Mesenchymal stem cell (in vitro differentiated cells and primary cell): ENCODE results near the gene GGT7.

Experiments
- DNase-seq: peaks from one replicate; pipeline ENCODE4 v3.0.0-alpha.2; 2013
- H2AFZ ChIP-seq: one replicate; pipeline ENCODE4 v1.6.1; 2013; ENCODE audit warnings: low read depth, mild to moderate bottlenecking, control low read depth, inconsistent platforms, low read length, moderate library complexity
- H2AK5ac ChIP-seq: 2 replicates; pipeline ENCODE4 v1.6.1; 2013; ENCODE audit warnings: low read length, moderate library complexity, mild to moderate bottlenecking, inconsistent platforms; ENCODE audit not compliant: severe bottlenecking
- H2BK120ac ChIP-seq: one replicate; pipeline ENCODE4 v1.6.1; 2013; ENCODE audit warnings: low read depth, mild to moderate bottlenecking, inconsistent platforms, low read length, moderate library complexity
- H2BK12ac ChIP-seq, 2 experiments: one replicate each; pipeline ENCODE4 v1.6.1; 2013; ENCODE audit warnings: inconsistent platforms in 2 of 2, low read length in 2 of 2, mild to moderate bottlenecking in 2 of 2, moderate library complexity in 2 of 2, control low read depth in 1 of 2
- H2BK15ac ChIP-seq: one replicate; pipeline ENCODE4 v1.6.1; 2013; ENCODE audit warnings: mild to moderate bottlenecking, low read depth, inconsistent platforms; ENCODE audit not compliant: poor library complexity, severe bottlenecking
- H2BK5ac ChIP-seq: 2 replicates; pipeline ENCODE4 v1.6.1; 2013; ENCODE audit warnings: low read depth, mild to moderate bottlenecking, low read length, control low read depth, inconsistent platforms; ENCODE audit not compliant: poor library complexity, severe bottlenecking
- H3K14ac ChIP-seq, 2 experiments: one replicate each; pipeline ENCODE4 v1.6.1; 2013; ENCODE audit warnings: inconsistent platforms in 2 of 2, low read length in 2 of 2, control low read depth in 1 of 2, mild to moderate bottlenecking in 1 of 2, moderate library complexity in 1 of 2
- H3K18ac ChIP-seq, 2 experiments: one replicate each; pipeline ENCODE4 v1.6.1; 2013; ENCODE audit warnings: inconsistent platforms in 2 of 2, low read length in 2 of 2, control low read depth in 1 of 2, low read depth in 1 of 2, mild to moderate bottlenecking in 1 of 2
- H3K23ac ChIP-seq, 2 experiments: one replicate each; pipeline ENCODE4 v1.6.1; 2013; ENCODE audit warnings: inconsistent platforms in 2 of 2, low read length in 2 of 2, mild to moderate bottlenecking in 2 of 2, moderate library complexity in 2 of 2, control low read depth in 1 of 2
- H3K27ac ChIP-seq: 2 replicates; pipeline ENCODE4 v1.5.1; 2013; ENCODE audit warnings: mild to moderate bottlenecking, moderate library complexity, low read length, control low read depth, inconsistent platforms; ENCODE audit not compliant: poor library complexity, severe bottlenecking
- H3K27me3 ChIP-seq, 2 experiments: 2 replicates each; pipeline versions ENCODE4 v1.6.1 to v1.7.0; 2013; ENCODE audit warnings: low read length in 2 of 2, mild to moderate bottlenecking in 2 of 2, moderate library complexity in 2 of 2, control low read depth in 1 of 2, inconsistent platforms in 1 of 2; ENCODE audit not compliant: control insufficient read depth in 1 of 2, insufficient read depth in 1 of 2
- H3K36me3 ChIP-seq, 2 experiments: 2 replicates each; pipeline versions ENCODE4 v1.6.1 to v1.7.0; 2013; ENCODE audit warnings: low read length in 2 of 2, control low read depth in 1 of 2, inconsistent platforms in 1 of 2, low read depth in 1 of 2, mild to moderate bottlenecking in 1 of 2; ENCODE audit not compliant: insufficient read depth in 2 of 2, control insufficient read depth in 1 of 2
- H3K4ac ChIP-seq, 2 experiments: one replicate each; pipeline ENCODE4 v1.6.1; 2013; ENCODE audit warnings: inconsistent platforms in 2 of 2, low read length in 2 of 2, mild to moderate bottlenecking in 2 of 2, moderate library complexity in 2 of 2, control low read depth in 1 of 2, low read depth in 1 of 2
- H3K4me1 ChIP-seq: 2 replicates; pipeline ENCODE4 v1.6.1; 2013; ENCODE audit warnings: low read depth, low read length, control low read depth; ENCODE audit not compliant: control insufficient read depth, insufficient read depth
- H3K4me2 ChIP-seq: 2 replicates; pipeline ENCODE4 v1.6.1; 2013; ENCODE audit warnings: low read length, mild to moderate bottlenecking, inconsistent platforms; ENCODE audit not compliant: poor library complexity, severe bottlenecking
- H3K4me3 ChIP-seq, 2 experiments: 2 replicates each; pipeline versions ENCODE4 v1.5.1 to v1.7.0; 2013; ENCODE audit warnings: low read length in 2 of 2, mild to moderate bottlenecking in 2 of 2, control low read depth in 1 of 2, low read depth in 1 of 2; ENCODE audit not compliant: insufficient read depth in 1 of 2
- H3K79me1 ChIP-seq: replicated peaks from 2 replicates; pipeline ENCODE4 v1.6.1; 2013; ENCODE audit warnings: mild to moderate bottlenecking, control low read depth, low read length, inconsistent platforms; ENCODE audit not compliant: poor library complexity, severe bottlenecking
- H3K9ac ChIP-seq: 2 replicates; pipeline ENCODE4 v1.7.0; 2013; ENCODE audit warnings: mild to moderate bottlenecking, low read length, moderate library complexity
- H3K9me3 ChIP-seq: 2 replicates; pipeline ENCODE4 v1.7.0; 2013; ENCODE audit warnings: mild to moderate bottlenecking, low read length; ENCODE audit not compliant: control insufficient read depth
- H4K8ac ChIP-seq: one replicate; pipeline ENCODE4 v1.6.1; 2013; ENCODE audit warnings: inconsistent platforms, mild to moderate bottlenecking, low read length, moderate library complexity
- H4K91ac ChIP-seq: one replicate; pipeline ENCODE4 v1.6.1; 2013; ENCODE audit warnings: mild to moderate bottlenecking, low read length, inconsistent platforms
- WGBS: methylation state at CpG from one replicate; pipeline ENCODE4 v1.1.7; 2013; ENCODE audit warnings: mixed read lengths; 5-methylcytosine and 5-hydroxymethylcytosine counted together

Gene GGT7

GRCh38 chr20:34915749-34916455 is 43.2 kb upstream of the GGT7 start:
- H3K36me3 ChIP-seq = peaks cover 36 to 57% of the 10 kb centered on the region in 2 experiments
- DNase-seq = no peak
- H3K79me1 ChIP-seq = peaks cover 10% of the 10 kb centered on the region
- H4K91ac ChIP-seq = no peak overlapping the region
- no peaks in the 10 kb centered on the region for H3K9me3 ChIP-seq
- H2BK5ac ChIP-seq = no peak overlapping the region
- H3K14ac ChIP-seq = no peak overlapping the region
- H2BK12ac ChIP-seq = no peak overlapping the region
- no peak overlapping the region for H2AK5ac ChIP-seq
- no peak overlapping the region for H2BK15ac ChIP-seq
- H2AFZ ChIP-seq = no peak overlapping the region
- 94% methylated on average over 2 of the region's 4 CpGs for WGBS
- no peak overlapping the region for H3K4ac ChIP-seq
- H3K18ac ChIP-seq = no peak overlapping the region
- H3K27ac ChIP-seq = no peak overlapping the region
- no peak overlapping the region for H3K9ac ChIP-seq
- no peak overlapping the region for H3K23ac ChIP-seq
- no peak overlapping the region for H3K4me3 ChIP-seq
- H3K4me1 ChIP-seq = no peaks in the 10 kb centered on the region
- H4K8ac ChIP-seq = no peak overlapping the region
- H3K4me2 ChIP-seq = no peak overlapping the region
- no peaks in the 10 kb centered on the region for H3K27me3 ChIP-seq
- no peak overlapping the region for H2BK120ac ChIP-seq

DNA sequence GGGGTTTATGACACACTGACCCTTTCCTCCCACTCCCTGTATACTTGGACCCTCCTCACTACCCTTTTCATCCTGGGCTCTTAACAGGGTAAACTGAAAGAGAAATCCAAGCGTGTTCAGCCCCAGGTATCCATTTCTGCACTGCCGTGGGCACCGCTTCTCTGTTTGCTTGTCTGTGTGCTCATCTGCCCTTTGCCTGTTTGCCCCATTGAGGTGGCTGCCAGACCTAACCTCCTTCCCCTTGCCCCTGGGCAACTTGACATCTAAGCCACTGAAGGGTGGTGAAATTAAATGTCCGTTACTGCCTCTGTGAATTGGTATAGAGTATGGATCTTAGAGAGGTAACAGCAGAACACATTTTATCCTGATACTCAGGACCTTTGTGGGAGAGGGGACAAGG is 42.5 kb upstream of the GGT7 start:
- Histone ChIP-seq H2AK5ac (no peak overlapping the region), H3K9ac (no peak overlapping the region), H3K79me1 (peaks cover 11% of the 10 kb centered on the region), H3K4ac (no peak overlapping the region), H3K36me3 (peaks cover 28 to 49% of the 10 kb centered on the region in 2 experiments), H2BK12ac (no peak overlapping the region), H3K4me2 (no peak overlapping the region), H2BK120ac (no peak overlapping the region), H2BK15ac (no peak overlapping the region), H3K4me3 (no peak overlapping the region), H4K8ac (no peak overlapping the region), H2AFZ (no peak overlapping the region), H4K91ac (no peak overlapping the region), H3K4me1 (no peaks in the 10 kb centered on the region), H3K27ac (no peak overlapping the region), H2BK5ac (no peak overlapping the region), H3K14ac (no peak overlapping the region), H3K27me3 (no peaks in the 10 kb centered on the region), H3K18ac (no peak overlapping the region), H3K23ac (no peak overlapping the region), H3K9me3 (no peaks in the 10 kb centered on the region)
- WGBS = 96% methylated on average over 4 of the region's 4 CpGs
- DNase-seq = no peak

- Histone ChIP-seq H2BK120ac (no peak overlapping the region), H3K36me3 (peaks cover 0 to under 1% of the 10 kb centered on the region in 2 experiments), H3K4me1 (peaks cover 4% of the 10 kb centered on the region), H2BK12ac (peak overlapping the region; percentile 3 to 90), H4K8ac (peak overlapping the region; percentile 70), H3K9me3 (no peaks in the 10 kb centered on the region), H2AFZ (no peak overlapping the region), H3K18ac (peak overlapping the region; percentile 80 to 82), H3K23ac (no peak overlapping the region), H3K4me2 (no peak overlapping the region), H3K14ac (peak overlapping the region in 1 of 2 experiments; percentile 79), H2BK5ac (no peak overlapping the region), H3K27me3 (no peaks in the 10 kb centered on the region), H2AK5ac (peak overlapping the region; percentile 81), H3K9ac (peak overlapping the region; percentile 60), H2BK15ac (no peak overlapping the region), H3K4ac (peak overlapping the region in 1 of 2 experiments; percentile 78), H3K27ac (peak overlapping the region; percentile 83), H3K4me3 (no peak overlapping the region), H3K79me1 (peaks cover 7% of the 10 kb centered on the region), H4K91ac (peak overlapping the region; percentile 81)
- WGBS = 34% methylated on average over 7 of the region's 7 CpGs
- peak; percentile 94 for DNase-seq
Observed at GRCh38 chr20:34907616-34908469, 35.2 kb upstream of the GGT7 start.

DNA sequence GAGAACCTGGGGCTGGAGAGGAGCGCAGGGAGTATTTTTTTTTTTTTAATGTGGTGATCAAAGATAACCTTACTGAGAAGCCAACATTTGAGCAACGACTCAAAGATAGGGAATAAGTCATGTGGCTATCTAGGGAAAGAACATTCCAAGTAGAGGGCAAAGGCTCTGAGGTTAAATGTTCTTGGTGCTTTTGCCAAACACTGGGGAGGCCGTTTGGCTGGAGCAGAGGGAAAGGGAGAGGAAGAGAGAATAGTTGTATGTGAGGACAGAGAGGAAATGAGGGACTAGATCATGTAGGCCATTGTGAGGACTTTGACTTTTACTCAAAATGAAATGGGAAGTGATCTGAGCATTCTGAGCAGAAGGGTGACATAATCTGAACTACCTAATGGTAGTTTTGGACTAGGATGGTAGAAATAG is 31.6 kb upstream of the GGT7 start:
- no peak overlapping the region for H3K14ac ChIP-seq
- no peak overlapping the region for H2BK15ac ChIP-seq
- H3K4me1 ChIP-seq = peaks cover 4% of the 10 kb centered on the region
- H3K9me3 ChIP-seq = no peaks in the 10 kb centered on the region
- H2BK12ac ChIP-seq = no peak overlapping the region
- H4K8ac ChIP-seq = no peak overlapping the region
- peaks cover 4 to 5% of the 10 kb centered on the region in 2 experiments for H3K36me3 ChIP-seq
- no peak overlapping the region for H2BK120ac ChIP-seq
- H3K4me2 ChIP-seq = no peak overlapping the region
- H3K4ac ChIP-seq = no peak overlapping the region
- no peak overlapping the region for H4K91ac ChIP-seq
- peaks cover 4% of the 10 kb centered on the region for H3K79me1 ChIP-seq
- no peak overlapping the region for H3K4me3 ChIP-seq
- H2AFZ ChIP-seq = no peak overlapping the region
- H3K9ac ChIP-seq = no peak overlapping the region
- H3K27me3 ChIP-seq = no peaks in the 10 kb centered on the region
- WGBS = 85% methylated on average over 3 of the region's 3 CpGs
- H3K27ac ChIP-seq = no peak overlapping the region
- no peak overlapping the region for H3K18ac ChIP-seq
- no peak overlapping the region for H3K23ac ChIP-seq
- DNase-seq = no peak
- H2AK5ac ChIP-seq = no peak overlapping the region
- no peak overlapping the region for H2BK5ac ChIP-seq
